H1 (cell line): Measurements from ENCODE around the gene PKN3. TPM values are rescaled to one million over a fixed set of nuclear protein-coding genes. Genes with fewer than 3 reads are reported as not detected.

Experiments used
- CTCF ChIA-PET: fragments of 300-600 bp; sonication (Branson Sonifier 250); formaldehyde crosslinking; loops from one replicate; lab custom pipeline; 2021; ENCODE audit not compliant: partially characterized antibody; lab: Charles Lee
- POLR2A ChIA-PET: fragments of 300-600 bp; sonication (Branson Sonifier 250); formaldehyde crosslinking; loops from one replicate; lab custom pipeline; 2021; ENCODE audit warnings: inconsistent platforms; ENCODE audit not compliant: partially characterized antibody; lab: Charles Lee
- DNase-seq, 2 experiments: peaks; one replicate each; pipeline versions ENCODE4 v3.0.0 to v3.0.0-alpha.2; 2010 to 2022; ENCODE audit warnings: low spot score in 2 of 2, low read depth in 1 of 2, mixed read lengths in 1 of 2
- FAIRE-seq: peaks from 2 replicates; lab custom pipeline; 2011; peaks lifted over from hg19 to GRCh38; lab: Jason Lieb, UNC
- H2AFZ ChIP-seq: 2 replicates; pipeline ENCODE4 v1.8.1; 2012; ENCODE audit warnings: low read length, inconsistent platforms
- H2AK5ac ChIP-seq: 2 replicates; pipeline ENCODE4 v1.6.1; 2013; ENCODE audit warnings: low read depth, low read length
- H2BK120ac ChIP-seq: replicated peaks from 2 replicates; pipeline ENCODE3; 2013; ENCODE audit warnings: low read depth, low read length, inconsistent platforms
- H2BK12ac ChIP-seq: 2 replicates; pipeline ENCODE4 v1.6.1; 2013; ENCODE audit warnings: low read depth, low read length
- H2BK15ac ChIP-seq: 2 replicates; pipeline ENCODE4 v1.6.1; 2013; ENCODE audit warnings: low read length
- H2BK20ac ChIP-seq: 2 replicates; pipeline ENCODE4 v1.6.1; 2013; ENCODE audit warnings: low read length
- H2BK5ac ChIP-seq: 2 replicates; pipeline ENCODE4 v1.6.1; 2013; ENCODE audit warnings: low read depth, low read length
- H3K14ac ChIP-seq: 2 replicates; pipeline ENCODE4 v1.6.1; 2013; ENCODE audit warnings: inconsistent platforms; ENCODE audit not compliant: insufficient read length
- H3K18ac ChIP-seq: 2 replicates; pipeline ENCODE4 v1.6.1; 2013; ENCODE audit warnings: low read length; ENCODE audit errors: extremely low read depth
- H3K23ac ChIP-seq: 2 replicates; pipeline ENCODE4 v1.6.1; 2013; ENCODE audit warnings: inconsistent platforms; ENCODE audit not compliant: insufficient read length
- H3K23me2 ChIP-seq: 2 replicates; pipeline ENCODE4 v1.6.1; 2013; ENCODE audit warnings: low read depth, low read length
- H3K27ac ChIP-seq: 2 replicates; pipeline ENCODE4 v1.6.1; 2011; ENCODE audit warnings: low read depth, low read length, inconsistent platforms
- H3K27me3 ChIP-seq, 4 experiments: replicated peaks in 1 of 4; 1 replicate in 1 of 4; 2 replicates in 3 of 4; pipeline versions ENCODE4 v1.6.1 to v1.8.1; 2011 to 2013; ENCODE audit warnings: low read length in 3 of 4, mild to moderate bottlenecking in 3 of 4, inconsistent platforms in 2 of 4, mixed read lengths in 2 of 4, moderate library complexity in 1 of 4; ENCODE audit not compliant: control insufficient read depth in 3 of 4, insufficient read depth in 3 of 4; ENCODE audit errors: extremely low read depth in 1 of 4
- H3K36me3 ChIP-seq, 4 experiments: 2 replicates each; pipeline versions ENCODE4 v1.6.1 to v1.8.1; 2011 to 2013; ENCODE audit warnings: mild to moderate bottlenecking in 4 of 4, low read length in 3 of 4, moderate library complexity in 2 of 4, control low read depth in 1 of 4, inconsistent platforms in 1 of 4; ENCODE audit not compliant: insufficient read depth in 4 of 4, control insufficient read depth in 2 of 4
- H3K4ac ChIP-seq: replicated peaks from 2 replicates; pipeline ENCODE3; 2013; ENCODE audit warnings: low read length, low read depth, mixed read lengths, inconsistent platforms; ENCODE audit not compliant: insufficient read length
- H3K4me1 ChIP-seq, 4 experiments: replicated peaks in 1 of 4; 1 replicate in 1 of 4; 2 replicates in 3 of 4; pipeline versions ENCODE4 v1.6.1 to v1.8.1; 2011 to 2013; ENCODE audit warnings: low read length in 3 of 4, inconsistent platforms in 2 of 4, mixed read lengths in 1 of 4; ENCODE audit not compliant: insufficient read depth in 4 of 4, control insufficient read depth in 3 of 4
- H3K4me2 ChIP-seq, 2 experiments: 2 replicates each; pipeline versions ENCODE4 v1.6.1 to v1.8.1; 2011 to 2013; ENCODE audit warnings: low read depth in 2 of 2, low read length in 2 of 2, control low read depth in 1 of 2, inconsistent platforms in 1 of 2, mild to moderate bottlenecking in 1 of 2; ENCODE audit not compliant: insufficient read depth in 1 of 2
- H3K4me3 ChIP-seq, 4 experiments: fragments of 200-600, 300-600 bp in 1 of 4; sonication (generic), shearing (Covaris generic), sonication (Bioruptor Twin) in 1 of 4; 2 replicates each; pipeline versions ENCODE4 v1.5.1 to v1.8.1; 2011 to 2016; ENCODE audit warnings: low read length in 4 of 4, low read depth in 3 of 4, control low read depth in 2 of 4, inconsistent platforms in 2 of 4, mild to moderate bottlenecking in 2 of 4, mixed read lengths in 1 of 4, moderate library complexity in 1 of 4; ENCODE audit not compliant: insufficient read depth in 2 of 4; ENCODE audit errors: extremely low read depth in 1 of 4
- H3K56ac ChIP-seq: replicated peaks from 2 replicates; pipeline ENCODE3; 2013; ENCODE audit warnings: low read depth, mild to moderate bottlenecking, mixed read lengths, low read length, inconsistent platforms; ENCODE audit not compliant: insufficient read length
- H3K79me1 ChIP-seq: 2 replicates; pipeline ENCODE4 v1.6.1; 2013; ENCODE audit warnings: low read depth, low read length, control low read depth
- H3K79me2 ChIP-seq, 2 experiments: 2 replicates each; pipeline versions ENCODE4 v1.6.1 to v1.8.1; 2012 to 2013; ENCODE audit warnings: low read length in 2 of 2, mild to moderate bottlenecking in 2 of 2, inconsistent platforms in 1 of 2; ENCODE audit not compliant: insufficient read depth in 2 of 2, control insufficient read depth in 1 of 2
- H3K9ac ChIP-seq, 4 experiments: replicated peaks in 1 of 4; 1 replicate in 1 of 4; 2 replicates in 3 of 4; pipeline versions ENCODE4 v1.6.1 to v1.8.1; 2011 to 2013; ENCODE audit warnings: low read depth in 3 of 4, low read length in 3 of 4, control low read depth in 2 of 4, mild to moderate bottlenecking in 2 of 4, moderate library complexity in 2 of 4, inconsistent platforms in 1 of 4; ENCODE audit errors: extremely low read depth in 1 of 4
- H3K9me3 ChIP-seq, 2 experiments: 2 replicates each; pipeline versions ENCODE4 v1.6.1 to v1.8.1; 2012 to 2013; ENCODE audit warnings: mild to moderate bottlenecking in 2 of 2, moderate library complexity in 2 of 2, control low read depth in 1 of 2, inconsistent platforms in 1 of 2, low read depth in 1 of 2, low read length in 1 of 2, mixed read lengths in 1 of 2; ENCODE audit not compliant: insufficient read depth in 2 of 2
- H4K20me1 ChIP-seq, 2 experiments: replicated peaks in 1 of 2; 2 replicates each; pipeline versions ENCODE3 to v1.8.1; 2011 to 2013; ENCODE audit warnings: inconsistent platforms in 2 of 2, low read length in 2 of 2, mild to moderate bottlenecking in 1 of 2; ENCODE audit not compliant: insufficient read depth in 2 of 2, control insufficient read depth in 1 of 2
- H4K5ac ChIP-seq: 2 replicates; pipeline ENCODE4 v1.6.1; 2013; ENCODE audit warnings: low read length, low read depth, mixed read lengths, inconsistent platforms; ENCODE audit not compliant: insufficient read length
- H4K8ac ChIP-seq: 2 replicates; pipeline ENCODE4 v1.8.0; 2013; ENCODE audit warnings: mild to moderate bottlenecking, moderate library complexity, low read length, inconsistent platforms; ENCODE audit not compliant: insufficient read depth; ENCODE audit errors: extremely low read depth
- H4K91ac ChIP-seq: replicated peaks from 2 replicates; pipeline ENCODE3; 2013; ENCODE audit warnings: low read length, mixed read lengths, inconsistent platforms; ENCODE audit not compliant: insufficient read length
- ASH2L ChIP-seq: fragments of 200-600, 300-600 bp; sonication (generic); IDR thresholded peaks from one replicate; pipeline ENCODE4 v1.7.1; 2017; ENCODE audit warnings: low read length
- CTCF ChIP-seq, 3 experiments: IDR thresholded peaks; 1 replicate in 2 of 3; 2 replicates in 1 of 3; pipeline versions ENCODE4 v1.5.1 to v1.6.1; 2011; ENCODE audit warnings: low read length in 3 of 3, mild to moderate bottlenecking in 3 of 3, inconsistent platforms in 2 of 3, low read depth in 1 of 3, moderate library complexity in 1 of 3; ENCODE audit not compliant: insufficient read depth in 1 of 3; ENCODE audit errors: control extremely low read depth in 1 of 3
- E2F6 ChIP-seq: IDR thresholded peaks from 2 replicates; pipeline ENCODE4 v1.6.1; 2012; ENCODE audit warnings: inconsistent platforms
- EP300 ChIP-seq, 2 experiments: IDR thresholded peaks; 1 replicate in 1 of 2; 2 replicates in 1 of 2; pipeline ENCODE4 v1.6.1; 2011 to 2012; ENCODE audit warnings: low read depth in 2 of 2, low read length in 2 of 2, mild to moderate bottlenecking in 2 of 2, borderline replicate concordance in 1 of 2, inconsistent platforms in 1 of 2, moderate library complexity in 1 of 2
- POU5F1 ChIP-seq: IDR thresholded peaks from 2 replicates; pipeline ENCODE4 v1.6.1; 2011; ENCODE audit warnings: low read depth, mild to moderate bottlenecking, low read length, moderate library complexity
- SP2 ChIP-seq: IDR thresholded peaks from 2 replicates; pipeline ENCODE4 v1.6.1; 2012; ENCODE audit warnings: mild to moderate bottlenecking, low read length, inconsistent platforms
- SUZ12 ChIP-seq: fragments of 200-600 bp; sonication (generic); IDR thresholded peaks from 2 replicates; pipeline ENCODE4 v1.6.1; 2012; ENCODE audit warnings: mild to moderate bottlenecking, inconsistent platforms, low read length, moderate library complexity, mixed read lengths
- TBP ChIP-seq: IDR thresholded peaks from 2 replicates; pipeline ENCODE4 v1.6.1; 2011; ENCODE audit warnings: low read depth, low read length, improper control_type of control experiment
- YY1 ChIP-seq: IDR thresholded peaks from 2 replicates; pipeline ENCODE4 v1.6.1; 2011; ENCODE audit warnings: low read depth, mild to moderate bottlenecking, low read length
- WGBS, 2 experiments: shearing (Covaris generic) in 1 of 2; methylation state at CpG; one replicate each; pipeline versions ENCODE4 v1.1.6 to v1.1.7; 2013 to 2015; ENCODE audit warnings: low lambda C conversion rate in 2 of 2, mixed read lengths in 2 of 2, inconsistent platforms in 1 of 2, low coverage in 1 of 2, missing lambda C conversion rate in 1 of 2; ENCODE audit not compliant: insufficient replicate concordance in 2 of 2, insufficient coverage in 1 of 2, insufficient read length in 1 of 2; ENCODE audit errors: extremely low coverage in 1 of 2, missing lambda C conversion rate in 1 of 2; 5-methylcytosine and 5-hydroxymethylcytosine counted together
- polyA plus RNA-seq, 7 experiments: library from polyadenylated mRNA; depleted of rRNA in 3 of 7; stranded (reverse) in 5 of 7; unstranded in 2 of 7; fragments of >200 nt in 5 of 7; fragments of 200-250 nt in 2 of 7; gene quantifications; 1 replicate in 5 of 7; 2 replicates in 1 of 7; 4 replicates in 1 of 7; pipeline versions ENCODE4 v1.2.1 to v1.2.3, GENCODE V29; 2011 to 2013; ENCODE audit warnings: missing spikeins in 2 of 7, mixed read lengths in 2 of 7
- total RNA-seq: library from RNA; stranded (reverse); fragmentation: NEBNext Ultra II Directional; extraction: Animal tissue kit (Norgen Biotek cat#: 25700); gene quantifications from 2 replicates; pipeline ENCODE4 v1.2.1, GENCODE V29; 2021

The PKN3 gene
- total and polyA plus RNA-seq, 2 of the 8 experiments (the other 6 are each of a cell fraction or from before 2014, with no cell fraction given): 15.7 to 16.3 TPM

- Histone ChIP-seq H3K23ac (no peak overlapping the region), H2BK15ac (no peak overlapping the region), H3K14ac (no peak overlapping the region), H3K56ac (no peak overlapping the region), H4K91ac (no peak overlapping the region), H4K8ac (peak overlapping the region; percentile 28; the same call in 1 of the 2 replicates), H4K20me1 (peaks cover 4 to 7% of the 10 kb centered on the region in 2 experiments), H3K23me2 (peaks cover 7% of the 10 kb centered on the region; the same call in 1 of the 2 replicates), H3K36me3 (peaks cover under 1 to 7% (median 4%) of the 10 kb centered on the region in 4 experiments; a peak in 5 of 8 replicates), H3K4ac (no peak overlapping the region), H3K79me1 (no peaks in the 10 kb centered on the region), H2BK20ac (no peak overlapping the region), H3K18ac (no peak overlapping the region), H3K4me3 (no peak overlapping the region), H3K4me2 (no peak overlapping the region), H3K4me1 (peaks cover 0 to 4% (median 2%) of the 10 kb centered on the region in 4 experiments; a peak in 2 of 7 replicates), H4K5ac (no peak overlapping the region), H3K9ac (no peak overlapping the region; a peak in 1 of 7 replicates), H2BK120ac (no peak overlapping the region), H3K27ac (no peak overlapping the region), H2AFZ (no peak overlapping the region), H3K9me3 (no peaks in the 10 kb centered on the region), H2AK5ac (peak overlapping the region; percentile 88; the same call in 1 of the 2 replicates), H2BK12ac (no peak overlapping the region; the same call in 1 of the 2 replicates), H3K79me2 (no peaks in the 10 kb centered on the region), H2BK5ac (no peak overlapping the region), H3K27me3 (no peaks in the 10 kb centered on the region)
- 86% methylated on average over 10 of the region's 10 CpGs; no CpG with 5 or more reads in 1 of the 2 experiments for WGBS, 2 experiments
- ChIA-PET POLR2A (interaction anchor here (0.8 to 46.1 kb wide), 7 partner anchors 9 to 190 kb away, joined by 3 to 1197 read pairs (median 5); partner anchors contain the start of genes DYNC2I2, SET and ZDHHC12), CTCF (interaction anchor here (0.6 to 1.4 kb wide), 6 partner anchors 14 to 66 kb away, joined by 3 to 13 read pairs (median 4); no protein-coding TSS in a partner anchor)
- DNase-seq: no peak
- no peak for FAIRE-seq
- TF ChIP-seq SP2 (no peak), CTCF (IDR thresholded peaks at IDR 0.05; ENCODE audit: control extremely low read depth in 1 of 3, insufficient read depth in 1 of 3, low read depth in 1 of 3, low read length in 3 of 3) (no peak), POU5F1 (no peak), ASH2L (no peak), EP300 (IDR thresholded peaks at IDR 0.05; ENCODE audit: borderline replicate concordance in 1 of 2, low read depth in 2 of 2, low read length in 2 of 2) (no peak), SUZ12 (no peak), YY1 (no peak), TBP (no peak), E2F6 (no peak)
Measured at GRCh38 chr9:128701227-128701854, 962 bp upstream of the PKN3 start.
